NCI-H146 treated with DMSO at 0.1 percent for 48 hours (cell line): ENCODE data around the gene ZNF710.
A peak's percentile ranks its signal among the peaks of the same experiment; 100 is the strongest.
"Not testable (repeated sequence)": the region's sequence is repeated elsewhere in the genome, so short reads cannot be mapped to it uniquely, and the experiment has no call there.

Experiments
- DNase-seq: peaks from one replicate; lab custom pipeline; 2025; ENCODE audit not compliant: unreplicated experiment; lab: John Stamatoyannopoulos, UW

ZNF710 gene

DNA sequence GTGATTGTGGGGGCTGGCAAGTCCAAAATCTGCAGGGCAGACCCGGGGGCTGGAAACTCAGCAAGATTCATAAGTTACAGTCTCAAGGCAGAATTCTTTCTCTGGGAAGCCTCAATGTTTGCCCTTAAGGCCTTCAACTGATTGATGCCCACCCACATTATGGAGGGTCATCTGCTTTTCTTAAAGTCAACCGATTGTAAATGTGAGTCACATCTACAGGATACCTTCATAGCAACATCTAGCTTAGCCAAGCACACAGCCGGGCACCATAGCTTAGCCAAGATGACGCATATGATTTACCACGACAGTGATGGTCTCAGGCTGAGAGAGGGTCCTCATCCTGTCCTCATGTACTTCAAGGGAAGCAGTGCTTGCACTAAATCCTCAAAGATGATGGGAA, 57.7 kb downstream of the ZNF710 start:
- no peak for DNase-seq

DNA sequence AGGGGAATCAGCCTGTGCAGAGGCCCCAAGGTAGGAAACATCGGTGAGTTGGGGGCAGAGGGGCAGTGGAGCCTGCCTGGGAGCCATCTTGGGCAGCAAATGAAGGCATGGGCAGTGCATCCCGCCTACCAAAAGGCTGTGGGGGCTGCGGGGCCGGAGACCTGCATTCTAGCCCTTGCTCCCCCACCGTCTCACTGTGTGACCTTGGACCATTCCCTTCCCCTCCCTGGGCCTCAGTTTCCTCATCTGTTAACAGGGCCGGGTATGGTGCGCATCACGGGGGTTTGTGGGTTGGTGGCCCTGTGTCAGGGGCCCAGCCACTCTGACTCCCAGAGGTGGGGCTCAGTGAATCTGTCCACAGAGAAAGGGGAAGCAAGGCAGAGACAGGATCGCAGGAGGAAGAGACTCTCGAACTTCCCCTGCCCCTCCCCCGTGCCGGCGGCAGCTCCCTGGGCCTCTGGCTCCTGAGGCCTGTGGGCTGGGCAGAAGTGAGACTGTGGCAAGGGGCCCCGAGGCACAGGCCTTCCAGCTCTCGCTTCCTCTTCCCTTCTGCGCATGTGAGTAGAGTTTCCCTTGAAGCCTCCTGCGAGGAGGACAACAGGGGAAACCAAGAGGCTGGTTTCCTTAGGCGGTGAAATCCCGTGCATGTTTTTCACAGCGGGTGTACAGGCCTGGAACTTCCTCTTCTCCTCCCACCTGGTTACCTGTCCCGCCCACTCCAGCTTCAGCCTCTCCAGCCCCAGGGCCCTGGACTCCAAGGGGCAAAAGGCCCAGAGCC, 58.3 kb downstream of the ZNF710 start:
- DNase-seq: no peak

DNA sequence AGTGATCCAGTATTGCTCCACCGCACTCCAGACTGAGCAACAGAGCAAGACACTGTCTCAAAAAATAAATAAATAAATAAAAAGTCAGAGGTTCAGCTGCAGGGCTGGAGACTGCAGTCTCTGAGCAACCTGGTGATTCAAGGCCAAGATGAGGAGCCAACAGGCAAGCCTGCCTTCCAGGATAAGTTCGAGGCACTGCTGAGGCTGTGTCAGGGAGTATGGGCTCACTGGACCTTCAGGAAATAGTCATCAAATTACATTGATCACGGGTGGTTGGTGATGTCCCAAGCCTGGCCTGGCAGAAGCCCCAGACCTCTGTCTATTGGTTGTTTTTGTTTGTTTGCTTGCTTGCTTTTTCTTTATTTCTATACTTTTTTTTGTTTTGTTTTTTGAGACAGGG, 59.7 kb downstream of the ZNF710 start:
- DNase-seq: no peak

DNA sequence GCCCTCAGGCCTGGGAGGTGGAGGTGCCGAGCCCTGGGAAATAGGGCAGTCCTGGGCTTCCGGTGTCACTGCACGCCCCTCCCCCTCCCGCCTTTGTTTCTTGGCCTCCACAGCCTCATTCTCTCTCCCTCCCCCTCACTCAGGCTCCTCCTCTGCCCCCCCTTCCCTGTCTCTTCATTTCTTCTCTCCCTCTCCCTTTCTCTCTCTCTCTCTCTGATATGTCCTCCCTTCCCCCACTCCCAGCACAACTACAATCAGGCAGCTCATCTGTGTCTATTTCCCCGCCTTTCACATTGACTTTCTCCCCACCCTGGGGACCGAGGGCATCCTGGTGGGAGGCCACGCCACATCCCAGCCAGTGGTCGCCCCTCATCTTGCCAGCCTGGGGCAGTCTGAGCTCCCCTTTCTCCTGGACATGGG, 60.9 kb downstream of the ZNF710 start:
- peak; percentile 4 for DNase-seq

DNA sequence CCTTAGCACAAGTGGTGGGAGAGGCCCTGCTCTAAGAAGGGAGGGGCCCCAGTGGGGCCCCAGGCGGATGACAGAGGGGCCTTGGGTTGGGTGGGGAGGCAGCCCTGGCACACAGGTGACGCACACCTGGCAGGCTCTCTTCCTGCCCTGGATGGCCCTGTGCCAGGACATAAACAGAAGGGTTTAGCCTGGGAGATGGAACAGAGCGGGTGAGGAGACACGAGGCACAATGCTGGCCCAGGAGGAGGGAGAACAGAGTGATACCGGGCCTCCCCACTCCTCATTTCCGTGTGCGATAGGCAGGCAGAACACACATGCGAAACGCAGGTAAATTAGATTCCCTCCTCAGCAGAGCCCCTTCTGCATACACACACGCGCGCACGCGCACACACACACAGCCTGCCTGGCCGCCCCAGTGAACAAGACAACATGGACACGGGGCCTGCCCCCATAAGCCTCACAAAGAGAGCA, 61.4 kb downstream of the ZNF710 start:
- DNase-seq: peak; percentile 25

DNA sequence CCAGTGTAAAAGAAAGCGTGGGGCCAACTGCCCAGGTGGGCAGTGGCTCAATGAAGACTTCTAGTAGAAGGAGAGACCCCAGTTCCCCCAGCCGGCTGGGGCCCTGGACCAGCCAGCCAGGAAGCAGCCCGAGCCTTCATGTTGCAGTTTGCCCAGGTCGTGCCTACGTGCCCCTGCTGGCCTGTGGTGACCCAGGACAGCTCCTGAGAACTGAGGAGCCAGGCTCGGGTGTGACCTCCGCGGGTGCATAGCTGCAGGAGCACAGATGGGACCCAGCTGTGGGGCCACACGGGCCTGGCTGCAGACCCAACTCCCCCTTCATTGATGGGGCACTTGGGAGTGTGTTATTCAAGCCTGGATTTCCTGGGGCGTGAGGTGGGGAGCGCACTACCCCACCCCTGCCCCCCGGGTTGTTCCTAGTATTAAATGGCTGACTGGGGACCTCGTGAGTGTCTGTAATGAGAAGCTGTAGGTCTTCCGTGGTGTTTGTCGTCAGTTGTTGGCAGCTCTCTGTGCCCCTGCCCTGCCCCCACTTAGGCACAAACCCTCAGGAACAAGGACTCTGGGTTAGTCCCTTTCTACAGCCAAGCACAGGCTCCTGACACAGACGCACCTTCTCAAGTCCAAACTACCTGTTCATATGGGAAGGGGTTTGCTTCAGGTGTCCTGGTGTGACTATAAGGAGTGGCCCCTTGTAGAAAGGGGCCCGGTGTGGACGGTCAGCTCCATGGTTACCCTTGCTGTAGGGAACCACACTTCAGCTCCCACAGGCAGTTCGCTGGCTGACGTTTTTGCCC, 62.0 kb downstream of the ZNF710 start:
- no peak for DNase-seq

DNA sequence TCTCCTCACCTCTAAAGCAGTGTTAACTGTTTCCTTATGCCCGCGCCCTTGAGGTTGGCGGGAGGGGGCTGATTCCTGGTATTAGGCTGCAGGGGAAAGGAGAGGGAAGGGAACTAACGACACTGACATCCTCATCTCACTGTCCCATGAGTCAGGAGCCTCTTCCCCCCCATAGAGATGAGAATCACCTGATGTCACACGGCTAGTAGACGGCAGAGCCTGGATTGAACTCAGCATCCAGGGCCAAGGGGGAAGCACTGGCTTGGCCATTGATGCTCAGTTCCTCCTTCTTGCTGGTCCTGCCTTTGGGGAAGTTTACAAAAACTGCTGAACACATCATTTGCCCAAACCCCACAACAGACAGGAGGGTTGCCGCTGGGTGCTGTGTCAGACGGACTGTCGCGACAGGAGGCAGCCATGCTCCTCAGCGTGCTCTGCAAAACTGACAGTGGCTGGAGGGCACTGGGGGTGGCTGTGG, 62.7 kb downstream of the ZNF710 start:
- DNase-seq: no peak

DNA sequence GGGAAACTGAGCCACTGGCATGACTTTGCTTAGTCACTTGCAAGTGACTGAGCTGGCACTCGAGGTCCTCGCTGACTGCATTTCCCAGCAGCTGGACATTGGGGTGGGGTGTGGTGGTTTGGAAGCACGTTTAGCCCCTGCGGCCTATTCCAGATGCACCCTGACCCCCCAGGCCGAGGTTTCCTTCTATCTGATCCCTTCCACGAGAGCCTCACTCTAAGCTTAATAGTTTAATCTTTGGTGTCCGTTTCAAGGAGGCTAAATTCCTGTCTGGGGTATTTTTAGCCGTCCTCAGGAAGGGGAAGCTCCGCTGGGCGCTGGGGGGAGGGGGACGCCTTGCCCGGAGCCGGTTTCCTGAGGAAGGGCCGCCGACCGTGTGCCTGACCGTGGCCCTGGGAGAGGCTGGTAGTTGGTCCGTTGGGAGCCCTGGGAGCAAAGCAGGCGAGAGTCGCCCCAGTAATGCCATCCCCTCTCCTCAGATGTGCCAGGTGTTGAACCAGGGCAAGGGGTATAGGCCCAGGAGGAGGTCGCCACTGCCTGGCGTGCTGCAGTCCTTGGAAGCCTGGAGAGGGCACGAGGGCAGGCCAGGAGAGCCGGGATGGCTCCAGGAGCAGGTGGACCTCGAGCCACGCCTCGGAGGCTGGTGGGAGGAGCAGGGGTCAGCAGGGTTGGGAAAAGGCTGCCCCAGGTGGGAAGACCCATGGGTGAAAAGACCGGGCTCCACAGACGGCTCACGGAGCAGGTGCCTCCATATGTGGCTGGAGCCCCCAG, 64.0 kb downstream of the ZNF710 start:
- DNase-seq: no peak

DNA sequence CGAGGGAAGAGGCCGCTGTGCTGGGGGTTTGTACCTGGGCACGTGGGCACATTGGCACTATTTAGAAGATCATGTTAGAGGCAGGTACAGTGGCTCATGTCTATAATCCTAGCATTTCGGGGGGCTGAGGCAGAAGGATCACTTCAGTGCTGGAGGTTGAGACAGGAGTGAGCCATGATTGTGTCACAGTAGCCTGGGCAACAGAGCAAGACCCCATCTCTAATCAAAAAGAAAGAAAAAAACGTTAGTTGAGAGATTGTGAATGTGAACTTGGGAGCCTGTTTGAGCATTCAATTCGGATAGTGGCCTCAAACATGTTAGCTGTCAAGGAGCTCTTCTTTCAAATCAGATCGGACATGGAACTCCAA, 64.5 kb downstream of the ZNF710 start:
- DNase-seq: no peak

DNA sequence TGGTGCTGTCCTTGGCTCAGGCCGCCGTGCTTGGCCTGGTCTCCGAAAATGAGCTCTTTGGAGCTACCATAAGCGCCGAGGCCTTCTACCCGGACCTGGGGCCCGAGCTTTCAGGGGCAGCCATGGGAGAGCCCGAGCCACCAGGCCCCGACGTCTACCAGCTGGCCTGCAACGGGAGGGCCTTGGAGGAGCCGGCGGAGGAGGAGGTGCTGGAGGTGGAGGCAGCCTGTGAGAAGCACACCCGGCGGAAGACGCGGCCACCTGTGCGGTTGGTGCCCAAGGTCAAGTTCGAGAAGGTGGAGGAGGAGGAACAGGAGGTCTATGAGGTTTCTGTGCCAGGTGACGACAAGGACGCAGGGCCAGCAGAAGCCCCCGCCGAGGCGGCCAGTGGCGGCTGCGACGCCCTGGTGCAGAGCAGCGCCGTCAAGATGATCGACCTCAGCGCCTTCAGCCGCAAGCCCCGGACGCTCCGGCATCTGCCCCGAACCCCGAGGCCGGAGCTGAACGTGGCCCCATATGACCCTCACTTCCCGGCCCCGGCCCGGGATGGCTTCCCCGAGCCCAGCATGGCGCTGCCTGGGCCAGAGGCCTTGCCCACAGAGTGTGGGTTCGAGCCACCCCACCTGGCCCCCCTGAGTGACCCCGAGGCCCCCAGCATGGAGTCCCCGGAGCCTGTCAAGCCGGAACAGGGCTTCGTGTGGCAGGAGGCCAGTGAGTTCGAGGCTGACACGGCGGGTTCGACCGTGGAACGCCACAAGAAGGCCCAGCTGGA, 66.2 kb downstream of the ZNF710 start:
- DNase-seq: no peak

DNA sequence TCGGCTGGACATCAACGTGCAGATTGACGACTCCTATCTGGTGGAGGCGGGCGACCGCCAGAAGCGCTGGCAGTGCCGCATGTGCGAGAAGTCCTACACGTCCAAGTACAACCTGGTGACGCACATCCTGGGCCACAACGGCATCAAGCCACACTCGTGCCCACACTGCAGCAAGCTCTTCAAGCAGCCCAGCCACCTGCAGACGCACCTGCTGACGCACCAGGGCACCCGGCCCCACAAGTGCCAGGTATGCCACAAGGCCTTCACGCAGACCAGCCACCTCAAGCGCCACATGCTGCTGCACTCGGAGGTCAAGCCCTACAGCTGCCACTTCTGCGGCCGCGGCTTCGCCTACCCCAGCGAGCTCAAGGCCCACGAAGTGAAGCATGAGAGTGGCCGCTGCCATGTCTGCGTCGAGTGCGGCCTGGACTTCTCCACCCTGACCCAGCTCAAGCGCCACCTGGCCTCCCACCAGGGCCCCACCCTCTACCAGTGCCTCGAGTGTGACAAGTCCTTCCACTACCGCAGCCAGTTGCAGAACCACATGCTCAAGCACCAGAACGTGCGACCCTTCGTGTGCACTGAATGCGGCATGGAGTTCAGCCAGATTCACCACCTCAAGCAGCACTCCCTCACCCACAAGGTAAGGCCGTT, 67.0 kb downstream of the ZNF710 start:
- DNase-seq: no peak

DNA sequence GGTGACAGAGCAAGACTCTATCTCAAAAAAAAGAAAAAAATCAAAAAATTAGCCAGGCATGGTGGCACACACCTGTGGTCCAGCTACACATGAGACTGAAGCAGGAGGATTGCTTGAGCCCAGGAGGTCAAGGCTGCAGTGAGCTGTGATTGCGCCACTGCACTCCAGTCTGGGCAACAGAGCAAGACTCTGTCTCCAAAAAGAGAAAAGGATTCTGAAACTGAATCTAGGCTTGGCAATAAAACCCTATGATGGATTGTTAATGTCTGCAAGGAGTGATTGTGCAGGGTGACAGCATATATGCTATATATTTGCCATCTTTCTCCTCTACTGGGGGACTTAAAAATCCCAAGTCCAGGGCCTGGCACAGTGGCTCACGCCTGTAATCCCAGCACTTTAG, 69.5 kb downstream of the ZNF710 start:
- DNase-seq: not testable (repeated sequence)

DNA sequence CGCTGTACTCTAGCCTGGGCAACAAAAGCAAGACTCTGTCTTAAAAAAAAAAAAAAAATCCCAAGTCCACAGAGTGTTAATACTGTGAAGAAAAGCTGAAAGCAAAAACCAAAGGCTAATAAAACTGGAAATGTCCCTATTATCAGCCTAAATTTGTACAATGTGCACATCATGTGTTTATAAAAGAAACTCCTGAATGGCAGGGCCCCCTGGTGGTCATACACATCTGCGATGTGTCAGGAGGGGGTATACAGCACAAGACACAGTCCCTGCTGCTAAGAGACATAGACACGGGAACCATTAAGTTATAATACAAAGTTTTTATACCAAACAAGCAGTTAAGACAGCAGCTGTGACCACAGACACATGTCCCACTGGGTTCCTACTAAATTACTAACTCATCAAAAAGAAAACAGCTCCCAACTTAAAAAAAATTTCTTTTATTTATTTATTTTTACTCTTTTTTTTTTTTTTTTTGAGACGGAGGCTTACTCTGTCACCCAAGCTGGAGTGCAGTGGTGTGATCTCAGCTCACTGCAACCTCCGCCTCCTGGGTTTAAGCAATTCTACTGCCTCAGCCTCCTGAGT, 70.2 kb downstream of the ZNF710 start:
- DNase-seq: peak; percentile 41

DNA sequence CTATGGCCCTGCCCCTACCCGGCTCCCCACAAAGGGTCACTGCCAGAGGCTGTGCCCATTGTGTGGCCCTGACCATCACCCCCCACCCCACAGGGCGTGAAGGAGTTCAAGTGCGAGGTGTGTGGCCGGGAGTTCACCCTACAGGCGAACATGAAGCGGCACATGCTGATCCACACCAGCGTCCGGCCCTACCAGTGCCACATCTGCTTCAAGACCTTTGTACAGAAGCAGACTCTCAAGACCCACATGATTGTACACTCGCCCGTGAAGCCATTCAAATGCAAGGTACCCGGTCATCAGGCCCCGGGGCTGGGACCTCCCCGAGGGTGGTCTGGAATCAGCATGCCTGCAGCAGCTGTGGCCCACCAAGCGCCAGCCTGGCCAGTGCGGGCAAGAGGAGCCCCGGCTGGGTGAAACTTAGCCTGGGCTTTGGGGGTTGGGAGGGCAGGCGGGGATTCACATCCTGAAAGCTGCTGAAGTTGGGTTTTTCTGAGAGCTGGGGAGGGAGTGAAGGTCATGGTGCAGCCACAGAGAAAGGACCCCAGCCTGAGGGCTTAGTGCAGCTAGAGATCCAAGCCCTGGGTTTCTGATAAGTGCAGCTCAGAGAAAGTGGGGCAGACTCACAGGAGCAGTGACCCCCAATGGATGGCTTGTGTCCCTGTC, 72.0 kb downstream of the ZNF710 start:
- no peak for DNase-seq

DNA sequence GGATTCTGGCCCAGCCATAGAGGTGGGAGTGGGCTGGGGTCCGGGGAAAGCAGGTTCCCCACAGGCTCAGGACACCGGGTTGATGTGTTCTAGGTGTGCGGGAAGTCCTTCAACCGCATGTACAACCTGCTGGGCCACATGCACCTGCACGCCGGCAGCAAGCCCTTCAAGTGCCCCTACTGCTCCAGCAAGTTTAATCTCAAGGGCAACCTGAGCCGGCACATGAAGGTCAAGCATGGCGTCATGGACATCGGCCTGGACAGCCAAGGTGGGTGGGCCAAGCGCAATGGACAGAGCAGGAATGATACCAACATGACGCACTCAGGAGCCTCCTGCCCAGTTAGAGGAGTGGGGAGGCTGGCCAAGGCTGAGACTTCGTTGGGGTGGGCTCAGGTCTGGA, 72.9 kb downstream of the ZNF710 start:
- DNase-seq: no peak

DNA sequence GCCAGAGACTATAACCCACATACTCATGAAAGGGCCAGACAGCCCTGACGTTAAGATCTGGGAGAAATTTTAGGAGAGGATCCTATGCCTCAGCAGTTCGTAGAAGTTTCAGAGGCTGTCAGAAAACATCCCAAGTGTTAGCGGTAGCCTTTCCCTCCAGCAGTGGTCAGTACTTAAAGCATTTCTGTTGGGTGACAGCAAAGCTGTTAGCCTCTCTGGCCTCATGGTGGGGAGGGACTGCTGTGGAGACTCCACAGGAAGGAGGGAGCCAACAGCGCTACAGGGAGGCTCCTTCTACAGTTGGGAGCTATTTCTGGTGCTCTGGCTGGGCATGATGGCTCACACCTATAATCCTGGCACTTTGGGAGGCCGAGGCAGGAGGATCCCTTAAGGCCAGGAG, 73.8 kb downstream of the ZNF710 start:
- no peak for DNase-seq

DNA sequence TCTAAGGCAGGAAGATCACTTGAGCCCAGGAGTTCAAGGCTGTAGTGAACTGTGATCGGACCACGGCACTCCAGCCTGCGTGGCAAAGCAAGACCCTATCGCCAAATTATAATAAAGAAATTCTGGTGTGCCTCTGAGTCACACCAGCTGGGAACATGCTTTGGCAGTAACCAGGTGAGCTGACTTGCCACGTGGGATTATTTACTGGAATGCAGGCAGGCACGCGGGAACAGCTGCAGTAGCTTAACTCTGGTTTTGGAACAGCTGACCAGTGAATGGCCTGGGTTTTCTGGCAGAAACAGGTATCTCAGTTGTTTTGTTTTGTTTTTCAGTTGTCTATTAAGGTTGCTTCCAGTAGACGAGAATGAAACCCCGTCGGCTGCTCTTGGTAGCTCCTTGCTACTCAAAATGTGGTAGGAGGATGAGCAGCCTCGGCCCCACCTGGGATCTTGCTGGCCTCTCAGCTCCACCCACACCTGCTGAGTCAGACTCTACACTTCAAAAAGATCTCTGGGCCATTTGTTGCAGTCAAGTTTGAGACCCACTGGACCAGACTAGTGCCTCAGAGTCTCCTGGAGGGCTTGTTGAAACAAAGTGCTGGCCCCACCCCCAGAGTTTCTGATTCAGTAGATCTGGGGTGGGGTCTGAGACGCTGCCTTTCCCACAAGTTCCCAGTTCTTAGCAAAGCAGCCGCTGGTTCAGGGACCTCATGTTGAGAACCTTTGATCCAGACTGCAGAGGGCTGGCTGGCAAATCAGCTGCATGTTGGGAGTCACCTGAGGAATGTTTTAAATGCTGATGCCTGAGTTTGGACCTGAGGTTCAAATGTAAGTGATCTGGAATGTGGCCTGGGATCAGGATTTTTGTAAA, 74.5 kb downstream of the ZNF710 start:
- no peak for DNase-seq

DNA sequence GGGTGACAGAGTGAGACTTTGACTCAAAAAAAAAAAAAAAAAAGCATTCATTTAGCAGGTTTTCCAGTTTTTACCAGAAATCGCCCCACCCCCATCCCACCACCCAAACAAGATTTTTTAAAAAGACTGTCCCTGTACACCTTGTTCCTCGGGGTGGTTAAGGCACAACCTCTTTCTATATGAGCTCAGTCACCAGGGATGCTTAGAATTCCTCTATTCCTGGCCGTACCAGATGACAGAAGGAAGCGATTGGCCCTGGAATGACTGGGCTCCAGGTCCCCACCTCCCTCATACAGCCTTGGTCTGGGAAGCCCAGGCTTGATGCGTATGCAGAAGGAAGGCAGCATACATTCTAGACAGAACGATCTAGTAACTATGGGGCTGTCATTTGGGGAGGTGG, 75.6 kb downstream of the ZNF710 start:
- DNase-seq: no peak
